HepG2 (cell line): ENCODE data around the gene MSI2. TPM values are rescaled to one million over a fixed set of nuclear protein-coding genes. Genes with fewer than 3 reads are reported as not detected.
A peak's percentile ranks its signal among the peaks of the same experiment; 100 is the strongest.

Experiments
- BORCS8-MEF2B ChIP-seq: sonication (generic); formaldehyde crosslinking; IDR thresholded peaks from 2 replicates; pipeline ENCODE4 v1.8.0; 2022; ENCODE audit warnings: mild to moderate bottlenecking, missing genetic modification reagents
- DNMT1 ChIP-seq: sonication (generic); formaldehyde crosslinking; IDR thresholded peaks from 2 replicates; pipeline ENCODE4 v1.5.1; 2020; ENCODE audit warnings: mild to moderate bottlenecking, missing genetic modification reagents
- DR1 ChIP-seq: sonication (generic); formaldehyde crosslinking; IDR thresholded peaks from 2 replicates; pipeline ENCODE4 v1.8.0; 2021; ENCODE audit warnings: mild to moderate bottlenecking, missing genetic modification reagents, inconsistent platforms
- EP300 ChIP-seq, 3 experiments: sonication (generic) in 1 of 3; formaldehyde crosslinking in 1 of 3; IDR thresholded peaks; 2 replicates each; pipeline versions ENCODE4 v1.5.1 to v1.6.1; 2011 to 2020; ENCODE audit warnings: low read depth in 2 of 3, low read length in 2 of 3, borderline replicate concordance in 1 of 3, improper control_type of control experiment in 1 of 3, mild to moderate bottlenecking in 1 of 3, missing genetic modification reagents in 1 of 3, moderate library complexity in 1 of 3
- ESRRA ChIP-seq: sonication (generic); formaldehyde crosslinking; IDR thresholded peaks from 2 replicates; pipeline ENCODE4 v1.5.1; 2020; ENCODE audit warnings: mild to moderate bottlenecking, low read depth, missing genetic modification reagents
- FOXA3 ChIP-seq: IDR thresholded peaks from 2 replicates; pipeline ENCODE4 v1.6.1; 2016; ENCODE audit warnings: missing genetic modification reagents, missing compliant biosample characterization
- KDM3A ChIP-seq: IDR thresholded peaks from 2 replicates; pipeline ENCODE4 v1.6.1; 2018; ENCODE audit warnings: low read depth, missing compliant biosample characterization
- NAIF1 ChIP-seq: sonication (generic); formaldehyde crosslinking; IDR thresholded peaks from 2 replicates; pipeline ENCODE4 v1.5.0; 2020; ENCODE audit warnings: mild to moderate bottlenecking, missing genetic modification reagents, borderline replicate concordance
- NFYC ChIP-seq: IDR thresholded peaks from 2 replicates; pipeline ENCODE4 v1.6.1; 2016; ENCODE audit warnings: missing genetic modification reagents, missing compliant biosample characterization
- ZBTB40 ChIP-seq, 2 experiments: fragments of 450-650 bp in 1 of 2; sonication (generic) in 1 of 2; formaldehyde crosslinking in 1 of 2; IDR thresholded peaks; 2 replicates each; pipeline versions ENCODE4 v1.6.1 to v1.8.0; 2016 to 2022; ENCODE audit warnings: antibody characterized with exemption in 1 of 2, mild to moderate bottlenecking in 1 of 2, missing genetic modification reagents in 1 of 2
- ZNF101 ChIP-seq: sonication (generic); formaldehyde crosslinking; IDR thresholded peaks from 2 replicates; pipeline ENCODE4 v1.4.0; 2020; ENCODE audit warnings: mild to moderate bottlenecking, low read depth, missing genetic modification reagents, borderline replicate concordance
- ZNF225 ChIP-seq: sonication (generic); formaldehyde crosslinking; IDR thresholded peaks from 2 replicates; pipeline ENCODE4 v1.4.0; 2020; ENCODE audit warnings: mild to moderate bottlenecking, missing genetic modification reagents
- ZNF547 ChIP-seq: sonication (generic); formaldehyde crosslinking; IDR thresholded peaks from 2 replicates; pipeline ENCODE4 v1.5.1; 2020; ENCODE audit warnings: mild to moderate bottlenecking, missing genetic modification reagents
- ZNF615 ChIP-seq: sonication (generic); formaldehyde crosslinking; IDR thresholded peaks from 2 replicates; pipeline ENCODE4 v1.5.0; 2020; ENCODE audit warnings: mild to moderate bottlenecking, missing genetic modification reagents, borderline replicate concordance
- ZNF619 ChIP-seq: sonication (generic); formaldehyde crosslinking; IDR thresholded peaks from 2 replicates; pipeline ENCODE4 v1.4.0; 2020; ENCODE audit warnings: mild to moderate bottlenecking, missing genetic modification reagents
- ZNF713 ChIP-seq: sonication (generic); formaldehyde crosslinking; IDR thresholded peaks from 2 replicates; pipeline ENCODE4 v1.4.0; 2020; ENCODE audit warnings: mild to moderate bottlenecking, missing genetic modification reagents
- ZNF772 ChIP-seq: sonication (generic); formaldehyde crosslinking; IDR thresholded peaks from 2 replicates; pipeline ENCODE4 v1.5.0; 2020; ENCODE audit warnings: mild to moderate bottlenecking, missing genetic modification reagents
- ZNF839 ChIP-seq: sonication (generic); formaldehyde crosslinking; IDR thresholded peaks from 2 replicates; pipeline ENCODE4 v1.4.0; 2020; ENCODE audit warnings: missing genetic modification reagents, mild to moderate bottlenecking, borderline replicate concordance
- ZNF850 ChIP-seq: sonication (generic); formaldehyde crosslinking; conservative IDR thresholded peaks from 2 replicates; pipeline ENCODE4 v1.9.0; 2021; ENCODE audit warnings: mild to moderate bottlenecking, missing genetic modification reagents
- polyA plus RNA-seq, 8 experiments: library from polyadenylated mRNA; depleted of rRNA in 3 of 8; stranded (reverse) in 7 of 8; unstranded in 1 of 8; fragments of >200 nt; fragmentation: Illumina TruSeq in 4 of 8; extraction: Trizol in 4 of 8; gene quantifications; 2 replicates each; pipeline versions ENCODE4 v1.2.1 to v1.2.3, GENCODE V29; 2011 to 2016; ENCODE audit warnings: low read depth in 4 of 8, missing spikeins in 1 of 8, mixed read lengths in 1 of 8; ENCODE audit not compliant: insufficient read depth in 1 of 8
- total RNA-seq, 5 experiments: library from RNA; depleted of rRNA; stranded (reverse); fragments of >200 nt; fragmentation: Illumina TruSeq; extraction: Trizol; gene quantifications; 2 replicates each; pipeline ENCODE4 v1.2.3, GENCODE V29; 2016; ENCODE audit warnings: low read depth in 1 of 5

MSI2 gene
- total and polyA plus RNA-seq, 2 of the 13 experiments (the other 11 are each of a cell fraction or from before 2014, with no cell fraction given) = 77.5 to 78.4 TPM

- TF ChIP-seq NFYC (CRISPR knock-in tag) = no peak
- TF ChIP-seq DNMT1 = 0 out of 2 replicates have a peak, but pooled peaks have one; percentile 12
- no peak for TF ChIP-seq ZNF615 (CRISPR knock-in tag)
- TF ChIP-seq BORCS8-MEF2B (CRISPR knock-in tag) = peak; percentile 59; the same call in 1 of the 2 replicates
- TF ChIP-seq ZNF713 (CRISPR knock-in tag) = no peak
- 0 out of 2 replicates have a peak, but pooled peaks have one; percentile 72 for TF ChIP-seq ZNF619 (CRISPR knock-in tag)
- no peak for TF ChIP-seq EP300 (IDR thresholded peaks at IDR 0.05; ENCODE audit: low read depth in 2 of 2, low read length in 2 of 2)
- TF ChIP-seq EP300 (CRISPR knock-in tag; IDR thresholded peaks at IDR 0.05; ENCODE audit: borderline replicate concordance) = no peak
- no peak for TF ChIP-seq ZNF547 (CRISPR knock-in tag)
- TF ChIP-seq ZNF850 = no peak
- TF ChIP-seq KDM3A (CRISPR knock-in tag) = no peak
- peak; percentile 83; the same call in 1 of the 2 replicates for TF ChIP-seq ZNF225 (CRISPR knock-in tag)
- no peak for TF ChIP-seq NAIF1
- no peak for TF ChIP-seq ZNF772 (CRISPR knock-in tag)
- no peak for TF ChIP-seq ESRRA (CRISPR knock-in tag)
- TF ChIP-seq ZNF101 = no peak
- no peak for TF ChIP-seq ZBTB40 (IDR thresholded peaks at IDR 0.05)
- peak; percentile 37; the same call in 1 of the 2 replicates for TF ChIP-seq ZBTB40 (CRISPR knock-in tag; IDR thresholded peaks at IDR 0.05)
- no peak for TF ChIP-seq FOXA3 (CRISPR knock-in tag)
- 0 out of 2 replicates have a peak, but pooled peaks have one; percentile 63 for TF ChIP-seq ZNF839 (CRISPR knock-in tag)
- TF ChIP-seq DR1 (CRISPR knock-in tag) = no peak
Measured at GRCh38 chr17:57518587-57519581, 262.6 kb downstream of the MSI2 start (continued).
